Gastrocnemius medialis (tissue), 4 donors: ENCODE measurements around the gene TAC4. TPM values are rescaled to one million over a fixed set of nuclear protein-coding genes. Genes with fewer than 3 reads are reported as not detected.

Experiments
- ATAC-seq, 2 donors: fragments of 150-250 bp; one replicate each; pipeline ENCODE4 v1.9.1; 2016
- DNase-seq, 2 donors: peaks; one replicate each; pipeline ENCODE4 v3.0.0-alpha.2; 2019
- H3K27ac ChIP-seq, 4 donors: fragments of 200-600 bp; sonication (generic); 1 replicate in 1 of 4; 2 replicates in 3 of 4; pipeline ENCODE4 v1.5.1; 2016 to 2018; ENCODE audit warnings: mild to moderate bottlenecking in 2 of 4, moderate library complexity in 1 of 4
- H3K27me3 ChIP-seq, 3 donors: fragments of 200-600 bp; sonication (generic) in 2 of 3; 1 replicate in 1 of 3; 2 replicates in 2 of 3; pipeline versions ENCODE4 v1.5.1 to v1.6.0; 2016 to 2019; ENCODE audit warnings: mild to moderate bottlenecking in 1 of 3, moderate library complexity in 1 of 3
- H3K36me3 ChIP-seq, 2 donors: fragments of 200-600 bp; sonication (generic) in 1 of 2; one replicate each; pipeline ENCODE4 v1.5.1; 2017 to 2018
- H3K4me1 ChIP-seq, 2 donors: fragments of 200-600 bp; sonication (generic) in 1 of 2; one replicate each; pipeline ENCODE4 v1.5.1; 2016 to 2017; ENCODE audit warnings: mild to moderate bottlenecking in 2 of 2
- H3K4me3 ChIP-seq, 4 donors: fragments of 200-600 bp; sonication (generic) in 3 of 4; 1 replicate in 1 of 4; 2 replicates in 3 of 4; pipeline ENCODE4 v1.5.1; 2016 to 2019; ENCODE audit warnings: mild to moderate bottlenecking in 2 of 4
- H3K9me3 ChIP-seq, 3 donors: fragments of 200-600 bp; sonication (generic) in 2 of 3; 1 replicate in 1 of 3; 2 replicates in 2 of 3; pipeline ENCODE4 v1.5.1; 2016 to 2019
- POLR2A ChIP-seq, 2 donors: fragments of 450-650 bp; IDR thresholded peaks; one replicate each; pipeline ENCODE4 v1.6.1; 2017; ENCODE audit warnings: antibody characterized with exemption in 2 of 2, mild to moderate bottlenecking in 2 of 2, moderate library complexity in 2 of 2
- in situ Hi-C, 4 donors: fragments of 200-750 bp; cut with MboI; loops; one replicate each; pipeline versions ENCODE4 v1.15.0 to v1.8.0; 2017; ENCODE audit warnings: low sequenced_read_pairs in 4 of 4
- intact Hi-C: fragments of 100-400 bp; cut with DNase I; formaldehyde crosslinking; loops from one replicate; pipeline ENCODE4 v1.15.1; 2023; ENCODE audit warnings: low total_unique reads
- total RNA-seq, 4 donors: library from RNA; depleted of rRNA; stranded (reverse); fragments of >200 nt; gene quantifications; one replicate each; pipeline versions ENCODE4 v1.1.0 to v1.2.3, GENCODE V29; 2016
- TF ChIP-seq, protein P1 (sequence below), 5 experiments: fragments of 450-650 bp in 3 of 5; fragments of 200-600 bp in 2 of 5; sonication (generic) in 2 of 5; IDR thresholded peaks in 4 of 5; conservative IDR thresholded peaks in 1 of 5; 1 replicate in 4 of 5; 2 replicates in 1 of 5; pipeline ENCODE4 v1.5.1; 2016 to 2019; ENCODE audit warnings: antibody characterized with exemption in 5 of 5, mild to moderate bottlenecking in 3 of 5, moderate library complexity in 3 of 5

The TAC4 gene, protein sequence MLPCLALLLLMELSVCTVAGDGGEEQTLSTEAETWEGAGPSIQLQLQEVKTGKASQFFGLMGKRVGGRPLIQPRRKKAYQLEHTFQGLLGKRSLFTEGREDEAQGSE
- total RNA-seq, result not detected

DNA sequence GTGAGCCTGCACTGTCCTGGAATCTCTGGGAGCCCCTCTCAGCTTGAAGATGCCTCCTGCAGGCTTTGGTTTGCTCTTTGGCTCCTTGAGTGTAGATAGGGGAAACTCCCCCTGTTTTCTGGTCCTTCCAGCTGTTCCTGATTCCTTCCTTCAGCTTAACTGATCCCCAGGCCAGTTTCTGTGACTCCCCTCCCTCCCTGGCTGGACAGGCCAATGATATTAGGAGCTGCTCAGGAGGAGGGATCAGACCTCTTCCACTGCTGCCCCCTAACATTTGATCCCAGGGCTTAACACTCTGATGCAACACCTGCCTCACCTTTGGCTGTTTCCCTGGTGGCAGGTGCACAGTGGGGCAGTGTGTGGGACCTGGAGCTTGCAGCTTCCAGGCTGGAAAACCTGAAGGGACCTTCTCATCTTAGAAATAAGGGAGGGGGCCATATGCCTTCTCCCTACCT lies at the start of gene TAC4:
TAC4 (minus strand) TSS at position 51 of the 455 bp plus-strand sequence. CDS start 52 bp downstream, outside the sequence.
- Histone ChIP-seq H3K4me3 (no peak within 1 kb of the TSS), H3K27me3 (no peaks in the 10 kb centered on the region), H3K4me1 (peaks cover 30 to 31% of the 10 kb centered on the region in 2 donors), H3K36me3 (no peaks in the 10 kb centered on the region), H3K27ac (no peak within 1 kb of the TSS), H3K9me3 (no peaks in the 10 kb centered on the region)
- in situ Hi-C loops (loop anchor here in 3 of 4 donors (5.0 to 10.0 kb wide), 3 partner anchors 273 to 283 kb away; partner anchors contain the start of gene NXPH3 (in 1 of the 3)), intact Hi-C loops (no loop called here)
- ATAC-seq (no peak), DNase-seq (no peak)
- TF ChIP-seq, protein P1, sequence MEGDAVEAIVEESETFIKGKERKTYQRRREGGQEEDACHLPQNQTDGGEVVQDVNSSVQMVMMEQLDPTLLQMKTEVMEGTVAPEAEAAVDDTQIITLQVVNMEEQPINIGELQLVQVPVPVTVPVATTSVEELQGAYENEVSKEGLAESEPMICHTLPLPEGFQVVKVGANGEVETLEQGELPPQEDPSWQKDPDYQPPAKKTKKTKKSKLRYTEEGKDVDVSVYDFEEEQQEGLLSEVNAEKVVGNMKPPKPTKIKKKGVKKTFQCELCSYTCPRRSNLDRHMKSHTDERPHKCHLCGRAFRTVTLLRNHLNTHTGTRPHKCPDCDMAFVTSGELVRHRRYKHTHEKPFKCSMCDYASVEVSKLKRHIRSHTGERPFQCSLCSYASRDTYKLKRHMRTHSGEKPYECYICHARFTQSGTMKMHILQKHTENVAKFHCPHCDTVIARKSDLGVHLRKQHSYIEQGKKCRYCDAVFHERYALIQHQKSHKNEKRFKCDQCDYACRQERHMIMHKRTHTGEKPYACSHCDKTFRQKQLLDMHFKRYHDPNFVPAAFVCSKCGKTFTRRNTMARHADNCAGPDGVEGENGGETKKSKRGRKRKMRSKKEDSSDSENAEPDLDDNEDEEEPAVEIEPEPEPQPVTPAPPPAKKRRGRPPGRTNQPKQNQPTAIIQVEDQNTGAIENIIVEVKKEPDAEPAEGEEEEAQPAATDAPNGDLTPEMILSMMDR (IDR thresholded peaks at IDR 0.05 in 4 of 5, conservative IDR thresholded peaks at IDR 0.05 in 1 of 5), result no peak
- TF ChIP-seq POLR2A (IDR thresholded peaks at IDR 0.05), result no peak

DNA sequence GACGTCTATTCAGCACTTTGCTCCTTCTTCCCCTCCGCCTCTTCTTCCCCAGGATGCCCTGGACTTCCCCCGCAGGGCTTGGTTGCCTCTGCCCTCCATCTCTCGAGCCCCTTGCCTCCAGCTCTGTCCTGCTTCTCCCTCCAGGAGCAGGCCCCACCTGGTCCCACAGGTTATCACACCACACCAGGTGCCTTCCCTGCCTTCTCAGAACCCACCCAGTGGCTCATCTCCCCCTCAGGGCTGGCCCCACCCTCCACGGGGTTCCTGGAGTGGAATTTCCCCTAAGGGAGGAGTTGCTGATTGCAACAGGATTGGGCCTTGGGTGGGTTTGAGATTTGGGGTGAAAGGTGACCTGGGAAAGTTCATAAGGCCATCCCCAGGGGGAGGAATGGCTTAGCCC lies 49.0 kb upstream of the TAC4 start:
- DNase-seq, result no peak
- H3K4me3 ChIP-seq, result no peak overlapping the region
- TF ChIP-seq, protein P1 (IDR thresholded peaks at IDR 0.05 in 4 of 5, conservative IDR thresholded peaks at IDR 0.05 in 1 of 5), result no peak
- TF ChIP-seq POLR2A (IDR thresholded peaks at IDR 0.05), result no peak
- H3K4me1 ChIP-seq, result no peaks in the 10 kb centered on the region
- intact Hi-C loops, result no loop called here
- H3K27ac ChIP-seq, result no peak overlapping the region
- ATAC-seq, result no peak
- in situ Hi-C loops, result no loop called here
- H3K27me3 ChIP-seq, result peaks cover 1 to 13% (median 7%) of the 10 kb centered on the region in 3 donors
- no peaks in the 10 kb centered on the region for H3K36me3 ChIP-seq
- H3K9me3 ChIP-seq, result no peaks in the 10 kb centered on the region

DNA sequence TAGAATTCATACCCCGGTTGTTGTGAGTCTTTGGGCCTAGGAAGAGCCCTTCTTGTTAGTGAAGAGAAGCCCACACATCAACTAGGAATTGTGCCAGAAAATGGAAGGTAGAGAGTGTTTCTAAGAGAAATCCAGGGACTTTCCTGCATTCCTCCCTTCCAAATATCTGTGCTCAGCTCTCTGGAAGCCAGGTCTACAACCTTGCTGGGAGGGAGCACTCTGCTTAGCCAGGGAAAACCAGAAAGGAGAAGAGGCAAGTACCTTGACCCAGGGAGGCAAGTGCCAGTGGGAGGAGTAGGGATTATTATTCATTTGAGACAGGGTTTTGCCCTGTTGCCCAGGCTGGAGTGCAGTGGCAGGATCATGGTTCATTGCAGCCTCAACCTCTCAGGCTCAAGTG lies 48.4 kb upstream of the TAC4 start:
- in situ Hi-C loops, result no loop called here
- no peaks in the 10 kb centered on the region for H3K9me3 ChIP-seq
- DNase-seq, result no peak
- no peak for ATAC-seq
- H3K4me1 ChIP-seq, result no peaks in the 10 kb centered on the region
- no peak for TF ChIP-seq POLR2A (IDR thresholded peaks at IDR 0.05)
- TF ChIP-seq, protein P1 (IDR thresholded peaks at IDR 0.05 in 4 of 5, conservative IDR thresholded peaks at IDR 0.05 in 1 of 5), result no peak
- no peak overlapping the region for H3K4me3 ChIP-seq
- H3K36me3 ChIP-seq, result no peaks in the 10 kb centered on the region
- H3K27ac ChIP-seq, result no peak overlapping the region
- intact Hi-C loops, result no loop called here
- peaks cover 2 to 10% (median 8%) of the 10 kb centered on the region in 3 donors for H3K27me3 ChIP-seq

DNA sequence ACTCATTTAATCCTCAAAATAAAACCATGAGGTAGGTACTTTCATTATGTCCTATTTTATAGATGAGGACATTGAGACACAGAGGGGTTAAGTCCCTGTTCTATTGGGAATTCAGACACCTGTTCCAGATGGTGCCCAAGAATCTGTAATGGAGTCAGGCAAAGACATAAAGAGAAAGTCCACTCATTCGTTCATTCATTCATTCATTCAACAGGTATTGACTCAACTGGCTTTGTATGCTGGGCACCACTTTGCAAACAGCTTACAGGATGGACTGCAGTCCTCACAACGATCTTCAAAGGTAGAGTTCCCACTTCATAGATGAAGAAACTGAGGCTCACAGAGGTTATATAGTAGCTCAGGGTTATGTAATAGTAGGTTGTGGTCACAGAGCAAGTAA lies 47.9 kb upstream of the TAC4 start:
- no peak for DNase-seq
- ATAC-seq, result no peak
- Histone ChIP-seq H3K27ac (no peak overlapping the region), H3K9me3 (no peaks in the 10 kb centered on the region), H3K4me1 (no peaks in the 10 kb centered on the region), H3K4me3 (no peak overlapping the region), H3K27me3 (peaks cover 0 to 12% (median 12%) of the 10 kb centered on the region in 3 donors), H3K36me3 (no peaks in the 10 kb centered on the region)
- in situ Hi-C loops (no loop called here), intact Hi-C loops (no loop called here)
- TF ChIP-seq, protein P1 (IDR thresholded peaks at IDR 0.05 in 4 of 5, conservative IDR thresholded peaks at IDR 0.05 in 1 of 5), result no peak
- TF ChIP-seq POLR2A (IDR thresholded peaks at IDR 0.05), result no peak

DNA sequence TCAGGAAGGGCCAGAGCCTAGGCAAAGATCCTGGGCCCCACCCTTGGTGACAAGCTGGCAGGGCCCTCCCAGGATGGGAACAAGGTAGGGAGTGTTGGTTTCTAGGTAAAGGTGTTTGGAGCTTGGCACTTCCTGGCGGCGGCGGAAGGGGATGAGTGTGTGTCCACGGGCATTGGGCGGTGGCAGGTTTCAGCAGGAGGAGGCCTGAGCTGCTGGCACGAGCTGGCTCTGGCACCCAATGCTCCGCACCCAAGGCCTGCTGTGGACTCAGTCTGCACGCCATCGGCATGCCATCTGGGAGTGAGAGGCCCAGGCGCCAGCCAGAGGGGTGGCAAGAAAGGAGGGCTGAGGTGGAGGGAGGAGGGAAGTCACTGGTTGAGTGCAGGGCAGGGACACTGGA lies 46.9 kb upstream of the TAC4 start:
- Histone ChIP-seq H3K27ac (no peak overlapping the region), H3K4me1 (no peaks in the 10 kb centered on the region), H3K27me3 (peaks cover 3 to 22% (median 15%) of the 10 kb centered on the region in 3 donors), H3K9me3 (no peaks in the 10 kb centered on the region), H3K4me3 (no peak overlapping the region), H3K36me3 (no peaks in the 10 kb centered on the region)
- DNase-seq (no peak), ATAC-seq (no peak)
- in situ Hi-C loops, result no loop called here
- intact Hi-C loops, result no loop called here
- no peak for TF ChIP-seq POLR2A (IDR thresholded peaks at IDR 0.05)
- TF ChIP-seq, protein P1 (IDR thresholded peaks at IDR 0.05 in 4 of 5, conservative IDR thresholded peaks at IDR 0.05 in 1 of 5), result no peak
